HFFc6 (cell line): ENCODE results near the gene TMTC3. TPM values are rescaled to one million over a fixed set of nuclear protein-coding genes. Genes with fewer than 3 reads are reported as not detected.
A peak's percentile ranks its signal among the peaks of the same experiment; 100 is the strongest.

Source experiments
- DNase-seq: peaks from one replicate; pipeline ENCODE4 v3.0.0-alpha.2; 2018
- H3K27ac Mint-ChIP-seq: 2 replicates; pipeline ENCODE4 v1.8.0; 2020; ENCODE audit warnings: mild to moderate bottlenecking, mixed read lengths
- H3K27me3 Mint-ChIP-seq: 2 replicates; pipeline ENCODE4 v1.8.0; 2021; ENCODE audit warnings: mild to moderate bottlenecking, moderate library complexity, mixed read lengths; ENCODE audit not compliant: insufficient read depth
- H3K36me3 Mint-ChIP-seq: 2 replicates; pipeline ENCODE4 v1.8.0; 2021; ENCODE audit warnings: low read depth, mixed read lengths
- H3K4me1 Mint-ChIP-seq: 2 replicates; pipeline ENCODE4 v1.8.0; 2020; ENCODE audit warnings: low read depth, mixed read lengths
- H3K4me3 Mint-ChIP-seq: 2 replicates; pipeline ENCODE4 v1.8.0; 2020; ENCODE audit warnings: mild to moderate bottlenecking, moderate library complexity, mixed read lengths
- H3K9me3 Mint-ChIP-seq: 2 replicates; pipeline ENCODE4 v1.8.0; 2020; ENCODE audit warnings: mild to moderate bottlenecking, mixed read lengths
- CTCF ChIP-seq: fragments of 200-600 bp; sonication (generic); IDR thresholded peaks from 2 replicates; pipeline ENCODE4 v1.5.0; 2021; ENCODE audit warnings: antibody characterized with exemption, mild to moderate bottlenecking
- total RNA-seq, 6 experiments: library from RNA; stranded (reverse); fragmentation: NEBNext Ultra II Directional; extraction: Animal tissue kit (Norgen Biotek cat#: 25700); gene quantifications; 2 replicates in 1 of 6; 3 replicates in 5 of 6; pipeline ENCODE4 v1.2.3, GENCODE V29; 2021

The TMTC3 gene
- total RNA-seq, 6 experiments from 2014 or later, result 41.3 to 48.9 (median 46.3) TPM

- peaks cover 14% of the 10 kb centered on the region for H3K36me3 Mint-ChIP-seq
- no peaks in the 10 kb centered on the region for H3K9me3 Mint-ChIP-seq
- H3K27me3 Mint-ChIP-seq, result no peaks in the 10 kb centered on the region
- DNase-seq, result no peak
- H3K4me1 Mint-ChIP-seq, result peaks cover 44% of the 10 kb centered on the region
- no peak for TF ChIP-seq CTCF
- no peak overlapping the region for H3K27ac Mint-ChIP-seq
- no peak overlapping the region for H3K4me3 Mint-ChIP-seq
These were observed 8.0 kb downstream of the TMTC3 start for GRCh38 chr12:88150063-88150462.

- peaks cover 18% of the 10 kb centered on the region for H3K36me3 Mint-ChIP-seq
- TF ChIP-seq CTCF, result peak; percentile 80
- no peak overlapping the region for H3K4me3 Mint-ChIP-seq
- H3K9me3 Mint-ChIP-seq, result no peaks in the 10 kb centered on the region
- peaks cover 33% of the 10 kb centered on the region for H3K4me1 Mint-ChIP-seq
- H3K27ac Mint-ChIP-seq, result no peak overlapping the region
- DNase-seq, result peak; percentile 20
- H3K27me3 Mint-ChIP-seq, result no peaks in the 10 kb centered on the region; the same call in 1 of the 2 replicates
These were observed 11.9 kb downstream of the TMTC3 start for GRCh38 chr12:88153959-88154358.

- no peaks in the 10 kb centered on the region for H3K9me3 Mint-ChIP-seq
- H3K4me1 Mint-ChIP-seq, result peaks cover 32% of the 10 kb centered on the region
- H3K36me3 Mint-ChIP-seq, result peaks cover 11% of the 10 kb centered on the region; the same call in 1 of the 2 replicates
- peak overlapping the region; percentile 26; the same call in 1 of the 2 replicates for H3K27ac Mint-ChIP-seq
- no peaks in the 10 kb centered on the region; the same call in 1 of the 2 replicates for H3K27me3 Mint-ChIP-seq
- TF ChIP-seq CTCF, result no peak
- H3K4me3 Mint-ChIP-seq, result no peak overlapping the region
- DNase-seq, result no peak
These were observed 14.1 kb downstream of the TMTC3 start for GRCh38 chr12:88156075-88156654.

- no peak for DNase-seq
- no peaks in the 10 kb centered on the region for H3K27me3 Mint-ChIP-seq
- no peaks in the 10 kb centered on the region; the same call in 1 of the 2 replicates for H3K9me3 Mint-ChIP-seq
- peaks cover 16% of the 10 kb centered on the region for H3K4me1 Mint-ChIP-seq
- H3K27ac Mint-ChIP-seq, result no peak overlapping the region; the same call in 1 of the 2 replicates
- no peak for TF ChIP-seq CTCF
- H3K36me3 Mint-ChIP-seq, result peaks cover 56% of the 10 kb centered on the region
- no peak overlapping the region for H3K4me3 Mint-ChIP-seq
These were observed 21.3 kb downstream of the TMTC3 start for GRCh38 chr12:88163371-88163770.

- TF ChIP-seq CTCF, result no peak
- Mint-ChIP-seq H3K36me3 (peaks cover 77% of the 10 kb centered on the region), H3K4me1 (peaks cover 18% of the 10 kb centered on the region), H3K27ac (no peak overlapping the region), H3K4me3 (no peak overlapping the region), H3K27me3 (no peaks in the 10 kb centered on the region), H3K9me3 (no peaks in the 10 kb centered on the region; the same call in 1 of the 2 replicates)
- DNase-seq, result no peak
These were observed 24.1 kb downstream of the TMTC3 start for GRCh38 chr12:88166179-88166578.
